WTC11 (cell line): ENCODE data around the gene MCAT. TPM values are rescaled to one million over a fixed set of nuclear protein-coding genes. Genes with fewer than 3 reads are reported as not detected.

Experiments
- AFF4 ChIP-seq: sonication (generic); formaldehyde crosslinking; IDR thresholded peaks from 2 replicates; pipeline ENCODE4 v1.8.1; 2023; ENCODE audit warnings: mild to moderate bottlenecking, missing genetic modification reagents, borderline replicate concordance
- AR ChIP-seq: fragments of 250-450 bp; sonication (Bioruptor Pico); IDR thresholded peaks from 2 replicates; pipeline ENCODE4 v1.9.0; 2021; ENCODE audit warnings: mild to moderate bottlenecking
- ATF1 ChIP-seq: sonication (generic); formaldehyde crosslinking; IDR thresholded peaks from 2 replicates; pipeline ENCODE4 v1.8.1; 2023; ENCODE audit warnings: mild to moderate bottlenecking, moderate library complexity, missing genetic modification reagents
- ATF3 ChIP-seq: sonication (generic); formaldehyde crosslinking; conservative IDR thresholded peaks from 2 replicates; pipeline ENCODE4 v1.8.1; 2022; ENCODE audit warnings: mild to moderate bottlenecking, missing genetic modification reagents
- E2F1 ChIP-seq: sonication (generic); formaldehyde crosslinking; IDR thresholded peaks from 2 replicates; pipeline ENCODE4 v1.8.0; 2022; ENCODE audit warnings: mild to moderate bottlenecking, missing genetic modification reagents
- E2F4 ChIP-seq: sonication (generic); formaldehyde crosslinking; IDR thresholded peaks from 2 replicates; pipeline ENCODE4 v1.8.1; 2022; ENCODE audit warnings: low read depth, mild to moderate bottlenecking, moderate library complexity, missing genetic modification reagents, borderline replicate concordance
- ERG ChIP-seq: fragments of 250-450 bp; sonication (Bioruptor Pico); IDR thresholded peaks from 2 replicates; pipeline ENCODE4 v1.8.0; 2021; ENCODE audit warnings: mild to moderate bottlenecking
- FOXK1 ChIP-seq: sonication (generic); formaldehyde crosslinking; IDR thresholded peaks from 2 replicates; pipeline ENCODE4 v1.8.0; 2022; ENCODE audit warnings: mild to moderate bottlenecking, moderate library complexity, missing genetic modification reagents
- HMGA2 ChIP-seq: fragments of 250-450 bp; sonication (Bioruptor Pico); IDR thresholded peaks from 2 replicates; pipeline ENCODE4 v1.4.0; 2021; ENCODE audit warnings: mild to moderate bottlenecking, moderate library complexity
- IRF1 ChIP-seq: sonication (generic); formaldehyde crosslinking; IDR thresholded peaks from 2 replicates; pipeline ENCODE4 v1.8.0; 2023; ENCODE audit warnings: missing genetic modification reagents
- JAZF1 ChIP-seq: fragments of 250-450 bp; sonication (Bioruptor Pico); IDR thresholded peaks from 2 replicates; pipeline ENCODE4 v1.9.0; 2021; ENCODE audit warnings: moderate library complexity, mild to moderate bottlenecking, inconsistent platforms
- NFATC4 ChIP-seq: fragments of 250-450 bp; sonication (Bioruptor Pico); IDR thresholded peaks from 2 replicates; pipeline ENCODE4 v1.9.0; 2021; ENCODE audit warnings: mild to moderate bottlenecking
- NR2C2 ChIP-seq: sonication (generic); formaldehyde crosslinking; IDR thresholded peaks from 2 replicates; pipeline ENCODE4 v1.8.0; 2022; ENCODE audit warnings: mild to moderate bottlenecking, missing genetic modification reagents
- OVOL2 ChIP-seq: fragments of 250-450 bp; sonication (Bioruptor Pico); IDR thresholded peaks from 2 replicates; pipeline ENCODE4 v1.9.0; 2021; ENCODE audit warnings: mild to moderate bottlenecking, borderline replicate concordance
- RELA ChIP-seq: sonication (generic); formaldehyde crosslinking; IDR thresholded peaks from 2 replicates; pipeline ENCODE4 v1.8.1; 2022; ENCODE audit warnings: missing genetic modification reagents, mild to moderate bottlenecking, borderline replicate concordance
- RORB ChIP-seq: fragments of 250-450 bp; sonication (Bioruptor Pico); IDR thresholded peaks from 2 replicates; pipeline ENCODE4 v1.9.0; 2021; ENCODE audit warnings: mild to moderate bottlenecking
- SOX15 ChIP-seq: fragments of 250-450 bp; sonication (Bioruptor Pico); IDR thresholded peaks from 2 replicates; pipeline ENCODE4 v1.9.0; 2021; ENCODE audit warnings: mild to moderate bottlenecking
- SP1 ChIP-seq: sonication (generic); formaldehyde crosslinking; conservative IDR thresholded peaks from 2 replicates; pipeline ENCODE4 v1.8.1; 2022; ENCODE audit warnings: missing genetic modification reagents
- TCF7 ChIP-seq: sonication (generic); formaldehyde crosslinking; IDR thresholded peaks from 2 replicates; pipeline ENCODE4 v1.8.0; 2022; ENCODE audit warnings: mild to moderate bottlenecking, low read depth, missing genetic modification reagents, moderate library complexity
- TEAD4 ChIP-seq: sonication (generic); formaldehyde crosslinking; IDR thresholded peaks from 2 replicates; pipeline ENCODE4 v1.8.0; 2022; ENCODE audit warnings: mild to moderate bottlenecking, missing genetic modification reagents
- ZBTB21 ChIP-seq: sonication (generic); formaldehyde crosslinking; IDR thresholded peaks from 2 replicates; pipeline ENCODE4 v1.8.1; 2023; ENCODE audit warnings: mild to moderate bottlenecking, missing genetic modification reagents, borderline replicate concordance
- ZMAT4 ChIP-seq: fragments of 250-450 bp; sonication (Bioruptor Pico); IDR thresholded peaks from 2 replicates; pipeline ENCODE4 v1.9.0; 2021; ENCODE audit warnings: mild to moderate bottlenecking
- ZNF281 ChIP-seq: sonication (generic); formaldehyde crosslinking; IDR thresholded peaks from 2 replicates; pipeline ENCODE4 v1.8.0; 2023; ENCODE audit warnings: mild to moderate bottlenecking, missing genetic modification reagents
- ZNF416 ChIP-seq: fragments of 250-450 bp; sonication (Bioruptor Pico); IDR thresholded peaks from 2 replicates; pipeline ENCODE4 v1.9.0; 2021; ENCODE audit warnings: mild to moderate bottlenecking, inconsistent platforms
- total RNA-seq: library from RNA; stranded (reverse); gene quantifications from 3 replicates; pipeline ENCODE4 v1.2.3, GENCODE V29; 2021

The MCAT gene
- total RNA-seq, 1 experiment from 2014 or later, result 18.5 TPM

GRCh38 chr22:43187171-43188099 is 44.2 kb upstream of the MCAT start (continued):
- TF ChIP-seq SP1 (CRISPR knock-in tag) (no peak; the same call in none of the 2 replicates), E2F1 (no peak), ZNF416 (0 out of 2 replicates have a peak, but pooled peaks have one; percentile 5), ZNF281 (CRISPR knock-in tag) (no peak), ATF3 (CRISPR knock-in tag) (no peak), AFF4 (CRISPR knock-in tag) (no peak), RELA (no peak), TCF7 (CRISPR knock-in tag) (no peak), HMGA2 (CRISPR knock-in tag) (no peak), ATF1 (CRISPR knock-in tag) (no peak), ZBTB21 (CRISPR knock-in tag) (peak; percentile 84), ZMAT4 (CRISPR knock-in tag) (no peak), TEAD4 (CRISPR knock-in tag) (no peak), JAZF1 (no peak), IRF1 (CRISPR knock-in tag) (no peak), OVOL2 (CRISPR knock-in tag) (no peak), ERG (CRISPR knock-in tag) (no peak), NFATC4 (CRISPR knock-in tag) (no peak), SOX15 (CRISPR knock-in tag) (no peak), NR2C2 (CRISPR knock-in tag) (peak; percentile 51; the same call in 1 of the 2 replicates), FOXK1 (peak; percentile 62), RORB (no peak), E2F4 (no peak), AR (CRISPR knock-in tag) (no peak)
